Neural cell (in vitro differentiated cells): ENCODE results near the gene LRCH4. TPM values are rescaled to one million over a fixed set of nuclear protein-coding genes. Genes with fewer than 3 reads are reported as not detected.

Experiments used
- H2AFZ ChIP-seq: fragments of 200-600, 300-800 bp; sonication (generic), shearing (Covaris generic); 2 replicates; pipeline ENCODE4 v1.6.0; 2014; ENCODE audit warnings: low read depth, mild to moderate bottlenecking, antibody characterized with exemption, low read length, moderate library complexity
- H3F3A ChIP-seq: fragments of 200-600 bp; shearing (Covaris generic); 2 replicates; pipeline ENCODE4 v1.6.1; 2016; ENCODE audit warnings: mild to moderate bottlenecking, moderate library complexity, mixed read lengths, antibody characterized with exemption, low read length; ENCODE audit not compliant: insufficient read depth, poor library complexity, severe bottlenecking
- H3K27ac ChIP-seq: fragments of 200-600, 300-800 bp; sonication (generic), shearing (Covaris generic); 2 replicates; pipeline ENCODE4 v1.5.1; 2014; ENCODE audit warnings: mild to moderate bottlenecking, low read length, moderate library complexity
- H3K27me3 ChIP-seq: fragments of 300-800, 200-600 bp; sonication (generic), shearing (Covaris generic); 2 replicates; pipeline ENCODE4 v1.6.0; 2014; ENCODE audit warnings: mild to moderate bottlenecking, low read depth, low read length, moderate library complexity; ENCODE audit not compliant: insufficient read depth
- H3K36me3 ChIP-seq: fragments of 300-800, 200-600 bp; sonication (generic), shearing (Covaris generic); 2 replicates; pipeline ENCODE4 v1.5.1; 2014; ENCODE audit warnings: mild to moderate bottlenecking, antibody characterized with exemption, low read length, moderate library complexity; ENCODE audit not compliant: insufficient read depth
- H3K4me2 ChIP-seq: fragments of 300-800, 200-600 bp; sonication (generic), shearing (Covaris generic); 2 replicates; pipeline ENCODE4 v1.6.0; 2014; ENCODE audit warnings: mild to moderate bottlenecking, low read length
- H3K4me3 ChIP-seq: fragments of 300-800, 200-600 bp; sonication (generic), shearing (Covaris generic); 2 replicates; pipeline ENCODE4 v1.5.1; 2014; ENCODE audit warnings: mild to moderate bottlenecking, low read length, moderate library complexity
- H3K79me2 ChIP-seq: fragments of 200-600 bp; shearing (Covaris generic); replicated peaks from 2 replicates; pipeline ENCODE4 v1.6.0; 2014; ENCODE audit warnings: mild to moderate bottlenecking, low read length, moderate library complexity; ENCODE audit not compliant: insufficient read depth
- H3K9ac ChIP-seq: fragments of 300-800, 200-600 bp; sonication (generic), shearing (Covaris generic); 2 replicates; pipeline ENCODE4 v1.6.1; 2016; ENCODE audit warnings: mild to moderate bottlenecking, low read length, mixed read lengths
- H3K9me2 ChIP-seq: fragments of 200-600 bp; shearing (Covaris generic); 2 replicates; pipeline ENCODE4 v1.6.1; 2016; ENCODE audit warnings: mild to moderate bottlenecking, low read length, mixed read lengths; ENCODE audit not compliant: insufficient read depth
- H3K9me3 ChIP-seq: fragments of 200-600, 300-800 bp; sonication (generic), shearing (Covaris generic); 2 replicates; pipeline ENCODE4 v1.6.1; 2016; ENCODE audit warnings: mild to moderate bottlenecking, mixed run types, low read length, moderate library complexity, mixed read lengths
- H4K20me1 ChIP-seq: fragments of 200-600 bp; shearing (Covaris generic); 2 replicates; pipeline ENCODE4 v1.6.1; 2016; ENCODE audit warnings: mild to moderate bottlenecking, mixed run types; ENCODE audit not compliant: insufficient read depth
- EP300 ChIP-seq: fragments of 450-650 bp; conservative IDR thresholded peaks from 2 replicates; pipeline ENCODE4 v1.6.1; 2014; ENCODE audit warnings: antibody characterized with exemption, mild to moderate bottlenecking, moderate library complexity; ENCODE audit not compliant: poor library complexity, severe bottlenecking
- EZH2 ChIP-seq: fragments of 200-600, 300-800 bp; shearing (Covaris generic), sonication (generic); IDR thresholded peaks from 2 replicates; pipeline ENCODE4 v1.6.1; 2014; ENCODE audit warnings: antibody characterized with exemption, low read length, borderline replicate concordance, mild to moderate bottlenecking; ENCODE audit not compliant: insufficient read depth, poor library complexity, severe bottlenecking
- MXI1 ChIP-seq: fragments of 450-650 bp; conservative IDR thresholded peaks from 2 replicates; pipeline ENCODE4 v1.6.1; 2014; ENCODE audit warnings: antibody characterized with exemption, mild to moderate bottlenecking; ENCODE audit not compliant: poor library complexity, severe bottlenecking
- POLR2AphosphoS5 ChIP-seq: IDR thresholded peaks from 2 replicates; pipeline ENCODE4 v1.6.1; 2012
- RAD21 ChIP-seq: fragments of 450-650 bp; conservative IDR thresholded peaks from 2 replicates; pipeline ENCODE4 v1.6.1; 2014; ENCODE audit warnings: antibody characterized with exemption, mild to moderate bottlenecking, moderate library complexity
- REST ChIP-seq: IDR thresholded peaks from 2 replicates; pipeline ENCODE4 v1.6.1; 2012; ENCODE audit warnings: borderline replicate concordance
- SMC3 ChIP-seq: fragments of 450-650 bp; conservative IDR thresholded peaks from 2 replicates; pipeline ENCODE4 v1.6.1; 2014; ENCODE audit warnings: antibody characterized with exemption, mild to moderate bottlenecking, moderate library complexity; ENCODE audit not compliant: poor library complexity
- TAF1 ChIP-seq: IDR thresholded peaks from 2 replicates; pipeline ENCODE4 v1.6.1; 2012; ENCODE audit warnings: low read depth
- polyA plus RNA-seq: library from polyadenylated mRNA; depleted of rRNA; stranded (reverse); fragments of >200 nt; gene quantifications from 2 replicates; pipeline ENCODE4 v1.2.3, GENCODE V29; 2014
- TF ChIP-seq, protein P1 (sequence below): fragments of 450-650 bp; IDR thresholded peaks from 2 replicates; pipeline ENCODE4 v1.5.1; 2014; ENCODE audit warnings: antibody characterized with exemption, mild to moderate bottlenecking, moderate library complexity; ENCODE audit not compliant: poor library complexity, severe bottlenecking

The LRCH4 gene
- polyA plus RNA-seq, 1 donor from 2014 or later = 17.2 TPM

GRCh38 chr7:100571829-100572116 lies 14.2 kb downstream of the LRCH4 start:
- no peaks in the 10 kb centered on the region for H3K9me2 ChIP-seq
- H3K4me3 ChIP-seq = no peak overlapping the region
- no peaks in the 10 kb centered on the region for H3K36me3 ChIP-seq
- H3K4me2 ChIP-seq = no peak overlapping the region
- H3K79me2 ChIP-seq = no peaks in the 10 kb centered on the region
- peaks cover 27% of the 10 kb centered on the region for H3K27me3 ChIP-seq
- no peak overlapping the region for H3K9ac ChIP-seq
- no peaks in the 10 kb centered on the region for H3K9me3 ChIP-seq
- H3K27ac ChIP-seq = no peak overlapping the region
- TF ChIP-seq EZH2 (no peak), SMC3 (no peak), POLR2AphosphoS5 (no peak), EP300 (no peak), REST (no peak), RAD21 (no peak), MXI1 (no peak), TAF1 (no peak)
- TF ChIP-seq, protein P1, sequence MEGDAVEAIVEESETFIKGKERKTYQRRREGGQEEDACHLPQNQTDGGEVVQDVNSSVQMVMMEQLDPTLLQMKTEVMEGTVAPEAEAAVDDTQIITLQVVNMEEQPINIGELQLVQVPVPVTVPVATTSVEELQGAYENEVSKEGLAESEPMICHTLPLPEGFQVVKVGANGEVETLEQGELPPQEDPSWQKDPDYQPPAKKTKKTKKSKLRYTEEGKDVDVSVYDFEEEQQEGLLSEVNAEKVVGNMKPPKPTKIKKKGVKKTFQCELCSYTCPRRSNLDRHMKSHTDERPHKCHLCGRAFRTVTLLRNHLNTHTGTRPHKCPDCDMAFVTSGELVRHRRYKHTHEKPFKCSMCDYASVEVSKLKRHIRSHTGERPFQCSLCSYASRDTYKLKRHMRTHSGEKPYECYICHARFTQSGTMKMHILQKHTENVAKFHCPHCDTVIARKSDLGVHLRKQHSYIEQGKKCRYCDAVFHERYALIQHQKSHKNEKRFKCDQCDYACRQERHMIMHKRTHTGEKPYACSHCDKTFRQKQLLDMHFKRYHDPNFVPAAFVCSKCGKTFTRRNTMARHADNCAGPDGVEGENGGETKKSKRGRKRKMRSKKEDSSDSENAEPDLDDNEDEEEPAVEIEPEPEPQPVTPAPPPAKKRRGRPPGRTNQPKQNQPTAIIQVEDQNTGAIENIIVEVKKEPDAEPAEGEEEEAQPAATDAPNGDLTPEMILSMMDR = no peak
- H4K20me1 ChIP-seq = no peaks in the 10 kb centered on the region
- H2AFZ ChIP-seq = no peak overlapping the region
- no peaks in the 10 kb centered on the region for H3F3A ChIP-seq

GRCh38 chr7:100570954-100571828 lies 14.7 kb downstream of the LRCH4 start:
- H3K27me3 ChIP-seq = peaks cover 27% of the 10 kb centered on the region
- no peak overlapping the region for H2AFZ ChIP-seq
- H4K20me1 ChIP-seq = no peaks in the 10 kb centered on the region
- no peak overlapping the region for H3K4me2 ChIP-seq
- no peak overlapping the region for H3K4me3 ChIP-seq
- H3K79me2 ChIP-seq = no peaks in the 10 kb centered on the region
- H3K9ac ChIP-seq = no peak overlapping the region
- no peaks in the 10 kb centered on the region for H3K9me3 ChIP-seq
- TF ChIP-seq EP300 = no peak
- no peak for TF ChIP-seq EZH2
- TF ChIP-seq MXI1 = no peak
- no peak for TF ChIP-seq RAD21
- TF ChIP-seq REST = no peak
- no peak for TF ChIP-seq POLR2AphosphoS5
- TF ChIP-seq, protein P1 = no peak
- TF ChIP-seq TAF1 = no peak
- no peak for TF ChIP-seq SMC3
- H3F3A ChIP-seq = no peaks in the 10 kb centered on the region
- H3K36me3 ChIP-seq = no peaks in the 10 kb centered on the region
- H3K9me2 ChIP-seq = no peaks in the 10 kb centered on the region
- H3K27ac ChIP-seq = no peak overlapping the region
